Measurements from ENCODE around the gene UTP25.
"Not testable (repeated sequence)": the region's sequence is repeated elsewhere in the genome, so short reads cannot be mapped to it uniquely, and the experiment has no call there.

UTP25 gene

GRCh38 chr1:209827384-209828262 is at the start of gene UTP25:
TSS of gene UTP25 (plus strand) at chr1:209827972. CDS start at chr1:209828064, 92 bp downstream.
- DNase-seq = peak; percentile 35 to 95 (median 84)

GRCh38 chr1:209778102-209778501 is 49.7 kb upstream of the UTP25 start:
- DNase-seq = no peak

GRCh38 chr1:209780268-209780667 is 47.5 kb upstream of the UTP25 start:
- no peak for DNase-seq

GRCh38 chr1:209783386-209783785 is 44.4 kb upstream of the UTP25 start:
- no peak for DNase-seq

GRCh38 chr1:209784265-209785169 is 43.3 kb upstream of the UTP25 start, which contains the start of gene C1orf74:
TSS of gene C1orf74 (minus strand) at chr1:209784559. CDS start at chr1:209783634, 925 bp downstream.
- peak; percentile 75 to 99 (median 96) for DNase-seq

GRCh38 chr1:209785592-209785991 is 42.2 kb upstream of the UTP25 start:
- DNase-seq = no peak

- DNase-seq = no peak
Measured at GRCh38 chr1:209786146-209786545, 41.6 kb upstream of the UTP25 start.

- peak in 4 of 56 donors; percentile 11 to 34 (median 21) for DNase-seq
Measured at GRCh38 chr1:209787551-209787950, 40.2 kb upstream of the UTP25 start.

GRCh38 chr1:209789245-209789644 is 38.5 kb upstream of the UTP25 start:
- DNase-seq = no peak

GRCh38 chr1:209790286-209791193 is 37.2 kb upstream of the UTP25 start:
- DNase-seq = no peak

GRCh38 chr1:209791920-209792319 is 35.9 kb upstream of the UTP25 start:
- DNase-seq = no peak

- DNase-seq = not testable (repeated sequence)
Measured at GRCh38 chr1:209793711-209794110, 34.1 kb upstream of the UTP25 start.

- DNase-seq = no peak
Measured at GRCh38 chr1:209797978-209798639, 29.7 kb upstream of the UTP25 start.

- no peak for DNase-seq
Measured at GRCh38 chr1:209800984-209801834, 26.6 kb upstream of the UTP25 start.

GRCh38 chr1:209802117-209802779 is 25.5 kb upstream of the UTP25 start:
- DNase-seq = no peak

GRCh38 chr1:209802780-209803152 is 25.0 kb upstream of the UTP25 start:
- no peak for DNase-seq

GRCh38 chr1:209803568-209803967 is 24.2 kb upstream of the UTP25 start:
- DNase-seq = no peak

GRCh38 chr1:209805341-209805781 is 22.4 kb upstream of the UTP25 start:
- DNase-seq = no peak
